NT2/D1 (cell line): ENCODE measurements around the gene VTI1A.

Experiments
- SUZ12 ChIP-seq: IDR thresholded peaks from 2 replicates; pipeline ENCODE4 v1.6.1; 2011; ENCODE audit not compliant: insufficient read length, insufficient read depth; ENCODE audit errors: extremely low read depth
- YY1 ChIP-seq: IDR thresholded peaks from 2 replicates; pipeline ENCODE4 v1.6.1; 2011; ENCODE audit not compliant: insufficient read length, insufficient read depth
- ZNF274 ChIP-seq: IDR thresholded peaks from 2 replicates; pipeline ENCODE4 v1.6.1; 2011; ENCODE audit warnings: mild to moderate bottlenecking, low read depth, low read length

- TF ChIP-seq ZNF274 = no peak
- TF ChIP-seq YY1 = no peak
- TF ChIP-seq SUZ12 = no peak
Measured at GRCh38 chr10:112666094-112666493, 219.1 kb downstream of the VTI1A start.
